Amniotic epithelial cell (primary cell): Measurements from ENCODE around the gene MAPK13.
"Not testable (repeated sequence)": the region's sequence is repeated elsewhere in the genome, so short reads cannot be mapped to it uniquely, and the experiment has no call there.

Experiments
- DNase-seq: peaks from one replicate; pipeline ENCODE4 v3.0.0-alpha.2; 2010; ENCODE audit warnings: low read depth

MAPK13 gene

DNA sequence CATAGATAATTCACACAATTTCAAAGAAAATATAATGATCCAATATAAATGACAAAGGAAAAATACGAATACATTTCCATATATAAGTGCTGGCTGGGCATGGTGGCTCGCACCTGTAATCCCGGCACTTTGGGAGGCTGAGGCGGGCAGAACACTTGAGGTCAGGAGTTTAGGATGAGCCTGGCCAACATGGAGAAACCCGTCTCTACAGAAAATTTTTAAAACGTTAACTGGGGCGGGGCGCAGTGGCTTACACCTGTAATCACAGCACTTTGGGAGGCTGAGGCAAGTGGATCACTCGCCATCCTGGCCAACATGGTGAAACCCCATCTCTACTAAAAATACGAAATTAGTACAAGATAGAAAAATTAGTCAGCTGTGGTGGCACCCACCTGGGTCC is 14.9 kb upstream of the MAPK13 start:
- no peak for DNase-seq

DNA sequence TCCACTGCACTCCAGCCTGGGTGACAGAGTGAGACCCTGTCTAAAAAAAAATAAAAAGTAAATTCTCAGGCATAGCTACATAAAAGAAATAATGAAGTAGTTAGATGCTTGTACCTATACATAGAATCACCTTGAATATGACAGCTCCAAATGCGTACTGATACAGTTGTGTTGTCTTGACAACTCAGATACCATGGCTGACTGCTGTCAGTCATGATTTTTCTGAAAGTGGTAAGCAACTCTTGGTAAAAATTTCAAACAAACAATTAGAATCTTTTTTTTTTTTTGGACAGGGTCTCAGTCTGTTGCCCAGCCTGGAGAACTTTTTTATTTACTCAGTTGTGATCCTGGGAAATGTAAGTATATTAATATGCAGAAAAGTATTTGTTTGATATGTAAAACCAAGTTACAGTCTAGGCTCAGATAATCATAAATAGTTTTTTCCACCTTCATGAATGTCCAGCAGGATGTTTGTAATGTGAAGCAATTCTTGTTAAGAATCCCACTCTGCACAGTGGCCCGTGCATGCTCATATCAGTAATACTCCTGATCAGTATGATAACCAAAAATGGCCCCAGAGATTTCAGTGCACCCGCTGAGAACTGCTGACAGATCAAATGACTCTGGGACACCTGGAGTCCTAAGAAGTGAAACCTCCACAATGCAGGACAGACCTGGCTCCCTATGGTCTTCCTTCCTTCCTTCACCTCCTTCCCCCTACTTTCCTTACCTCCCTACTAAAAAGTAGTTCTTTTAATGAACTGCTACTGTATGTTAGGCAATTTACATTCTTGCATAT is 14.0 kb upstream of the MAPK13 start:
- DNase-seq, result no peak

DNA sequence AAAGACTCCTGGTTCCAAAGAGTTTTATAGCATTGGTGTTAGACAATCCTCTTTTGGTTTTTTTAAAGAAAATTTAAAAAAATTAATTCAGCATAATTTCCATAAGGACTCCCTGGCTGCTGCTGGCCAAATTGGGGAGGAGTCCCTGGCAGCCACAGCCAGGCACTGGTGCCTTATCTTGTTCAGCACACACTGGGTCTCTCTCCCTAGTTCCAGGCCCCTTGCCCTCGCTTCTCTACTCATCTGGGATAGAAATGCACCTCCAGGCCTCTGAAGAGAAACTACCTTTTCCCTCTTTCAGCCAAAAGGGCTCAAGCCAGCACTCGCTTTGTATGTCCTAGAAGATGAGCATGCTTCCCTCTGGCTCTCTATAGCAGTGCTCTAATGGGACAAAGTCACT is 13.4 kb upstream of the MAPK13 start:
- no peak for DNase-seq

DNA sequence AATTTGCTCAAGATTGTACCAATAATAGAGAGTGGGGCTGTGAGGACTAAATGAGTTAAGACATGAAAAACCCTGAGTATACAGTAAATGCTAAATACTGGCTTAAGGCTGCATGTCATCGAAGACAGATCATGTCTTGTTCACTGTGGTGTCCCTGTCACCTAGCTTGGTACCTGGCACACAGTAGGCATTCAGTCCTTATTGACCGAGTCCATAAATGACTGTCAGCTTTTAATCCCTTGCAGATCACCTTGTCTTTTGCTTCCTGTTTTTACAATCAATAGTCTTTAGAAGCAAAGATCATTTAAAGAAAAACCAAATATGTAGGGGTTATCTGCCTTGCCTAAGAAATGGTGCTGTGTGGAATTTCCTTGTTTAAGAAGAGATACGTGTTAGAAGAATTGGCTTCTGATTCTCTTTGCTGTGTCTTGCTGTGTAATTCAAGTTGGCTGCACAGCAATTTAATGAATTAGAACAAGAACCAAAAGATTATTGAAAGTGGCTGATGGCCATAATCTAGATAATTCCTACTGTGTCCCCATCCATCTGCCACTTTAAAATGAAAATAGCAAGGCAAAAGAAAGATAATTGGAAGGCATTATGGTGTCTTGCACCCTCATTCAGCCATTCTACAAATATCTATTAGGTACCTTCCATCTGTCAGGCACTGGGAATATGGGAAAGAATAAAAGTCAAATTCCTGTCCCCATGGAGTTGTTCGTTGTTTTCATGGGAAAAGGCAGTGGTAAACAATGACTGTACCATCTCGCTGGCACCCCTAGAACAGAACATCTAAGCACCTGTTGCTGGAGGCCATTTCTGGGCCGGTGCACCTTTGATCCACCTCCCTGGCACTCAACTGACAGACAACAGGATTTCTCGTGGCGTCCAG is 12.4 kb upstream of the MAPK13 start:
- no peak for DNase-seq

GRCh38 chr6:36118550-36119107 is 11.7 kb upstream of the MAPK13 start:
- no peak for DNase-seq

- DNase-seq, result no peak
These were observed 11.1 kb upstream of the MAPK13 start for GRCh38 chr6:36119209-36119608.

GRCh38 chr6:36120018-36120417 is 10.3 kb upstream of the MAPK13 start:
- no peak for DNase-seq

DNA sequence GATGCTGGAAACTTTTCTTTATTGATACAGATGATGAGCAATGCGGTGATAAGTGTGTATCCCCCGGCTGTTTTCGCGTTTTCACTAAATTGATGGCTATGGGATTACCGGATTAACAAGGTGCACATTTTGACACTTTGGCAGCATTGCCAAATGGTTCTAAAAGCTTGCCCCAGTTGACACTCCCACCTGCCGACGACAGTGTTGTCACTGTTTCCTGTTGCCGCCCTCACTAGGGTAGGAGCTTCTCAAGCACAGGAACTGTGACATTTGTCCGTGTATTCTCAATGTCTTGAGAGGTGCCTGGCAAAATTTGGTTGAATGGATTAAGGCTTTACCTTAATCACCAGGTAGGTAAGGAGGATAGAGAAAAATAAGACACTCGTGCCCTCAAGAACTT is 9.8 kb upstream of the MAPK13 start:
- DNase-seq, result no peak

GRCh38 chr6:36120979-36121786 is 9.1 kb upstream of the MAPK13 start:
- DNase-seq, result peak; percentile 56

DNA sequence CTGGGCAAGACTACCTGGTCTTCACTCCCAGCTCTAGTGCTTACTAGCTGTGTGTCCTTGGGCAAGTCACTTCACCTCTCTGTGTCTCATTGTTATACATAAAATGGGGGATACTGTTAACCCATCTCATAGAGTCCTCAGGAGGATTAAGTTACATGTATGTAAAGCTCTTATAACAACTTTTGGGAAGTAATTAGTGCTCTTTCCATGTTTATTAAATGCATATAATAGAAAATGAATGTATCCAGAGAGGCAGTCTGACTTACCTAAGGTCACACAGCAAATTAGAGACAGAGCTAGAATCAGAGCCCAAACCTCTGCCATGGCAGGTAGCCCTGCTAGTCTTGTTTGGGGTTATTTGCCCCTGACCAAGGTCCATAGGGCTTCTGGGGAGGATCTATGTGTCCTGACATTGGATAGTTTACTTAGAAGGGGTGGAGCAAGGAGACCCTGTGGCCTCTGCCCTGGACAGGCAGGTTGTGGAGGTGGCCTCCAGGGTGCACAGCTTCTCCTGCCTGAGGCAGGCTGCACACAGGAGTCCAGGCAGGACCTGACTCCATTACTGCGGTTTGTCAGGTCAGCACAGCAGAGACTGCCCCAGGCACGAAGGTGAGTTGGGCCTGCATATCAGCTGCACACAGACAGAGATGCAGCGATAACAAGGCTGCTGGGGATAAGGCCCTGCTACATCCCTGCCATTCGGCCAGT is 8.4 kb upstream of the MAPK13 start:
- no peak for DNase-seq

DNA sequence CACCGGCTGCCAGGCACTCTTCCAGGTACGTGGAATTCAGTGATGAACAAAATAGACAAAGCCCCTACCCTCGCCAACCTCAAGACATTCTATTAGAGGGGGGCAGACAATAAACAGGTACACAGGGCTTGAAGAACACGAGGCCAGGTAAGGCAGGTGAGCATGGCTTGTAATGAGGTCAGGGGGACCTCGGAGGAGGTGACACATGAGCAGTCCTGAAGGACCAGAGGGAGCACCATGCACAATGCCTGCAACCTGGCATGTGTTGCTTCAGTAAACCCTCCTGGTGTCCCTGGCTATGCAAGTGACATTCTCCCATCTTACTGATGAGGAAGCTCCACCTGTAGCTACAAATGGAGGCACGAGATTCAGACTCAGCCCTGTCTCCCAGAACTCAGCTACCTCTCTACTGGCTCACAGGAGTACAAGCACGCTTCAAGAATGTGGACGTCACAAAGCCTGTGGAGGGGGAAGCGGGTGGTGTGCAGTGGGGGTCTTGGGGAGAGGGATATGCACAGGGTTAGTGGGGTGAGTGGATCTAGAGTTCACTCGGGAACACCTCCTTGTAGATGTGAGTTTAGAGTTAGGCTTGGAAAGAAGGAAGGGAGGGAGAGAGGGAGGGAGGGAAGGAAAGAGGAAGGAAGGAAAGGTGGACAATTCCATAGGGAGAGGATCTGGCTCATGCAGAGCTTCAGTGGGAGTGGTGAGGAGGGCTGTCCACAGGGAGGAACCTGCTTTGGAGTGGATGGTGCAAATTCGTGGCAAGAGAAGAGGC is 7.6 kb upstream of the MAPK13 start:
- DNase-seq, result no peak

DNA sequence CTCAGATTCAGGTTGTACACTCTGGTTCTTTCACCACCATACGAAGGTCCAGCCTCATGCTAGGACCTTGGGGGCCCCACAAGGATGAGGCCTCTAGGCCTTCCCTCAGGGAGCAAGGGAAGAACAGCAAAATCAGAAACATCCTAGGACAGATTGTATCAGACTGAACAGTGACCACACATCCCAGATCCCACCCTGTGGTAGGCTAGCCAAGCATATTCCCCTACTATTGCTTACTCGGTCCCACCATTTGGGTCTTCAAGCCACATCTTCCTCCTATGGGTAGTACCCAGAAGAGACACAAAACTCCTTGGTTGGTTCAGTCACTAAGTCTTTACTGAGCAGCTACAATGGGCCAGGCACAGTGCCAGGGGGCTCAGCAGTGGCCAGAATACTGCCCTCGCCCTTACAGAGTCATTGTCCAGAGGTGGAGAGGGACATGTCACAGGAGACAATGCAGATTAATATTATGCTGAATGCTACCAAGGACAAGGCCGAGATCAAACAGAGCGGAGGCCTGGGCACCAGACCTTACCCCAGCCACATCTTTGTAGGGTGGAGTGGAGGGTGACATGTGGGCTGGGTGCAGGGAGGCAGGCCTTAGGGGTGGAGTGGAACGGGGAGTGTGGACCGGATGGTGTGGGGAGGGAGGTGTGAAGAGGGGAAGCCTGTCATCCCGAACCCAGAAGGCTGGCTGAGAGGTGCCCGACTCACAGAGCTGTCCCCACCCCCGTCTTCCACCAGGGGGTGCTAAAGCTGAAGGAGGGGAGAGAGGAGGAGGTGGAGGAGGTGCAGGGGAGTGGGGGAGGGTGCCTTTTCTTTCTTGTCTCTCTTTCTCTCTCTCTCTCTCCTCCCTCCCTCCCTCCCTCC is 6.8 kb upstream of the MAPK13 start:
- DNase-seq, result peak; percentile 83

DNA sequence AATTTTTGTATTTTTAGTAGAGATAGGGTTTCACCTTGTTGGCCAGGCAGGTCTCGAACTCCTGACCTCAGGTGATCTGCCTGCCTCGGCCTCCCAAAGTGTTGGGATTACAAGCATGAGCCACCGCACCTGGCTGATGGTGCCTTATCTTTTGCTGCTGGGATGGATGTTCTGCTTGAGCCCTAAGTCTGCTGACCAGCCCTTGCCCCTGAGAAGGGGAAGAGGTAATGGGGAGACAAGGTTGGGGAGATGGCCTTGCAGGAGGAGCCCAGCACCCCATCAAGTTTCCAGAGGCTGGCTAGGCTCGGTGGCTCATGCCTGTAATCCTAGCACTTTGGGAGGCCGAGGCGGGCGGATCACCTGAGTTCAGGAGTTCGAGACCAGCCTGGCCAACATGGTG is 6.0 kb upstream of the MAPK13 start:
- DNase-seq, result not testable (repeated sequence)

DNA sequence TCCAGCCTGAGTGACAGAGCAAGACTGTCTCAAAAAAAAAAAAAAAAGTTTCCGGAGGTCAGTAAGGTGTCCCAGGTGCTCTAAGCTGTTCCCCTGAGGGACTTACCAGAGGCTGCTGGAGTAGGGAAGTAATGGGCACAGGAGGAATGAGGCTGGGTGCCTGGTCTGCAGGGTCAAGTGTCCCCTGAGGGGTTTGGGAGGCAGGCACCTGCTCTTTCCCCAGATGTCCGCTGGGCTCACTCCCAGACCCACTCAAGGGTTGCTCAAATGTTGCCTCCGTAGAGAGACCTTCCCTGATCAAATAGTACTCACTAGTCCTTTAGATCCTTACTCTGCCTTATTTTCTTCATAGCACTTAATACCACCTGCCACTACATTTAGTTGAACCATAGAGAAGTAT is 5.4 kb upstream of the MAPK13 start:
- DNase-seq, result no peak

GRCh38 chr6:36125575-36125974 is 4.7 kb upstream of the MAPK13 start:
- DNase-seq, result no peak

GRCh38 chr6:36126121-36126520 is 4.2 kb upstream of the MAPK13 start:
- DNase-seq, result no peak

GRCh38 chr6:36126553-36127458 is 3.5 kb upstream of the MAPK13 start:
- peak; percentile 44 for DNase-seq

DNA sequence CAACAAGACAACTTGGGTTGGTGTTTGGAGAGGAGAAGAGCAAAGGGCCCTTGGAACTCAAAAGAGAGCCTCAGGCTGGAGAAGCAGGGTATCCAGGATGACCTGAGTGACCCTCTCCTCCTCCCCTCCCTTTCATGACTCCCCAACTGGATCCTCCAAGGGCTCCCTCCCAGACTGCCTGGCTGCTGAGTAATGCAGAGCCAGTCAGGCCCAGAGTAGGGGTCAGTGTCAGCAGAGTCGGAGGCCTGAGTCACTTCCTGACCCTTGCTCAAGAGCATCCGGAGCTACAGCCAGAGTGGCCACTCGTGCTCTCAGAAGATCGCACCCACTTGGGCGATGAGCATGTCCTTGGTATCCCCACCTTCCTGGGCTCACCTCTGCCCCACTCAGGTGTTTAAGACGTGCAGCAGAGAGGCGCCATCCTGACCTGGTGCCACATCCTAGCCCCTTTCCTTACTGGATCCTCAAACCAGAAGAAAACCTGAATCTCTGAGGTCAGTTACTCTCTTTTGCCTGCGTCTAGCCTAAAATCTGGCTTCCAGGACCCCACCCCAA is 2.8 kb upstream of the MAPK13 start:
- DNase-seq, result peak; percentile 93
